ENCODE data around the gene TTC13. TPM values are rescaled to one million over a fixed set of nuclear protein-coding genes. Genes with fewer than 3 reads are reported as not detected.

Gene TTC13
- total RNA-seq, 1 donor from 2014 or later, result 23.0 TPM

GRCh38 chr1:230950404-230950803 is 28.3 kb downstream of the TTC13 start:
- H3K4me3 Mint-ChIP-seq, result no peak overlapping the region
- Histone ChIP-seq H2AFZ (replicated peaks) (no peak overlapping the region), H3K27me3 (no peaks in the 10 kb centered on the region), H3K4me2 (no peak overlapping the region), H3K4me1 (no peaks in the 10 kb centered on the region), H3K27ac (no peak overlapping the region), H3K9ac (no peak overlapping the region), H3F3A (ENCODE audit: low read depth) (no peaks in the 10 kb centered on the region), H3K36me3 (peaks cover 4% of the 10 kb centered on the region), H3K79me2 (ENCODE audit: low read depth) (no peaks in the 10 kb centered on the region), H3K4me3 (no peak overlapping the region), H4K20me1 (ENCODE audit: low read depth) (no peaks in the 10 kb centered on the region), H3K9me3 (ENCODE audit: low read depth) (no peaks in the 10 kb centered on the region)
- no peak overlapping the region for H3K27ac Mint-ChIP-seq
- DNase-seq (ENCODE audit: low spot score), result no peak
- TF ChIP-seq EZH2 (IDR thresholded peaks at IDR 0.05) (no peak), CTCF (IDR thresholded peaks at IDR 0.05) (no peak), EZH2phosphoT487 (IDR thresholded peaks at IDR 0.05) (no peak)
- H3K4me1 Mint-ChIP-seq, result no peaks in the 10 kb centered on the region
- H3K9me3 Mint-ChIP-seq, result no peaks in the 10 kb centered on the region
- H3K27me3 Mint-ChIP-seq (ENCODE audit: insufficient read depth, low read depth), result no peaks in the 10 kb centered on the region
- no peaks in the 10 kb centered on the region for H3K36me3 Mint-ChIP-seq

- no peak overlapping the region for H3K27ac Mint-ChIP-seq
- no peak overlapping the region for H3K4me3 Mint-ChIP-seq
- TF ChIP-seq CTCF (IDR thresholded peaks at IDR 0.05), result no peak
- TF ChIP-seq EZH2phosphoT487 (IDR thresholded peaks at IDR 0.05), result no peak
- no peak for TF ChIP-seq EZH2 (IDR thresholded peaks at IDR 0.05)
Measured at GRCh38 chr1:230948903-230949302, 29.8 kb downstream of the TTC13 start.

GRCh38 chr1:230948301-230948700 is 30.4 kb downstream of the TTC13 start:
- Histone ChIP-seq H3K9ac (no peak overlapping the region), H3F3A (ENCODE audit: low read depth) (no peaks in the 10 kb centered on the region), H3K4me1 (no peaks in the 10 kb centered on the region), H3K4me3 (no peak overlapping the region), H3K4me2 (no peak overlapping the region), H3K79me2 (ENCODE audit: low read depth) (no peaks in the 10 kb centered on the region), H3K27me3 (no peaks in the 10 kb centered on the region), H3K27ac (no peak overlapping the region), H3K36me3 (peaks cover 4% of the 10 kb centered on the region), H4K20me1 (ENCODE audit: low read depth) (no peaks in the 10 kb centered on the region), H2AFZ (replicated peaks) (no peak overlapping the region), H3K9me3 (ENCODE audit: low read depth) (no peaks in the 10 kb centered on the region)
- no peaks in the 10 kb centered on the region for H3K9me3 Mint-ChIP-seq
- no peaks in the 10 kb centered on the region for H3K4me1 Mint-ChIP-seq
- no peaks in the 10 kb centered on the region for H3K27me3 Mint-ChIP-seq (ENCODE audit: insufficient read depth, low read depth)
- H3K36me3 Mint-ChIP-seq, result no peaks in the 10 kb centered on the region
- TF ChIP-seq EZH2 (IDR thresholded peaks at IDR 0.05) (no peak), CTCF (IDR thresholded peaks at IDR 0.05) (no peak), EZH2phosphoT487 (IDR thresholded peaks at IDR 0.05) (no peak)
- H3K27ac Mint-ChIP-seq, result no peak overlapping the region
- no peak for DNase-seq (ENCODE audit: low spot score)
- no peak overlapping the region for H3K4me3 Mint-ChIP-seq

More at GRCh38 chr1:230948903-230949302, 29.8 kb downstream of the TTC13 start:
- Histone ChIP-seq H3K79me2 (ENCODE audit: low read depth) (no peaks in the 10 kb centered on the region), H3K9ac (no peak overlapping the region), H4K20me1 (ENCODE audit: low read depth) (no peaks in the 10 kb centered on the region), H3K9me3 (ENCODE audit: low read depth) (no peaks in the 10 kb centered on the region), H3K4me1 (no peaks in the 10 kb centered on the region), H2AFZ (replicated peaks) (no peak overlapping the region), H3K4me3 (no peak overlapping the region), H3K36me3 (peaks cover under 1% of the 10 kb centered on the region), H3F3A (ENCODE audit: low read depth) (no peaks in the 10 kb centered on the region), H3K27me3 (no peaks in the 10 kb centered on the region), H3K27ac (no peak overlapping the region), H3K4me2 (no peak overlapping the region)
- no peaks in the 10 kb centered on the region for H3K36me3 Mint-ChIP-seq
- H3K9me3 Mint-ChIP-seq, result no peaks in the 10 kb centered on the region
- no peak for DNase-seq (ENCODE audit: low spot score)
- H3K4me1 Mint-ChIP-seq, result no peaks in the 10 kb centered on the region
- no peaks in the 10 kb centered on the region for H3K27me3 Mint-ChIP-seq (ENCODE audit: insufficient read depth, low read depth)
